Neural progenitor cell (in vitro differentiated cells): Measurements from ENCODE around the gene ME2.

Experiments
- CTCF ChIP-seq: fragments of 200-600 bp; sonication (generic); IDR thresholded peaks from 2 replicates; pipeline ENCODE4 v1.5.1; 2017; ENCODE audit warnings: antibody characterized with exemption, mild to moderate bottlenecking
- EZH2 ChIP-seq: fragments of 200-600 bp; sonication (generic); IDR thresholded peaks from 2 replicates; pipeline ENCODE4 v1.6.1; 2017; ENCODE audit warnings: antibody characterized with exemption, mild to moderate bottlenecking, moderate library complexity

- TF ChIP-seq CTCF (no peak), EZH2 (no peak)
Measured at GRCh38 chr18:50839341-50839740, 39.6 kb upstream of the ME2 start.
